Stimulated activated CD4-positive, alpha-beta T cell treated with anti-CD3 and anti-CD28 coated beads, TNF-alpha, amount 100 ng/mL, for 4 hours (primary cell): Measurements from ENCODE around the gene DGAT2L6.

Experiments
- DNase-seq, 3 experiments: peaks; one replicate each; pipeline ENCODE4 v3.0.0-alpha.2; 2020; ENCODE audit warnings: low read depth in 3 of 3

Gene DGAT2L6, protein sequence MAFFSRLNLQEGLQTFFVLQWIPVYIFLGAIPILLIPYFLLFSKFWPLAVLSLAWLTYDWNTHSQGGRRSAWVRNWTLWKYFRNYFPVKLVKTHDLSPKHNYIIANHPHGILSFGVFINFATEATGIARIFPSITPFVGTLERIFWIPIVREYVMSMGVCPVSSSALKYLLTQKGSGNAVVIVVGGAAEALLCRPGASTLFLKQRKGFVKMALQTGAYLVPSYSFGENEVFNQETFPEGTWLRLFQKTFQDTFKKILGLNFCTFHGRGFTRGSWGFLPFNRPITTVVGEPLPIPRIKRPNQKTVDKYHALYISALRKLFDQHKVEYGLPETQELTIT

DNA sequence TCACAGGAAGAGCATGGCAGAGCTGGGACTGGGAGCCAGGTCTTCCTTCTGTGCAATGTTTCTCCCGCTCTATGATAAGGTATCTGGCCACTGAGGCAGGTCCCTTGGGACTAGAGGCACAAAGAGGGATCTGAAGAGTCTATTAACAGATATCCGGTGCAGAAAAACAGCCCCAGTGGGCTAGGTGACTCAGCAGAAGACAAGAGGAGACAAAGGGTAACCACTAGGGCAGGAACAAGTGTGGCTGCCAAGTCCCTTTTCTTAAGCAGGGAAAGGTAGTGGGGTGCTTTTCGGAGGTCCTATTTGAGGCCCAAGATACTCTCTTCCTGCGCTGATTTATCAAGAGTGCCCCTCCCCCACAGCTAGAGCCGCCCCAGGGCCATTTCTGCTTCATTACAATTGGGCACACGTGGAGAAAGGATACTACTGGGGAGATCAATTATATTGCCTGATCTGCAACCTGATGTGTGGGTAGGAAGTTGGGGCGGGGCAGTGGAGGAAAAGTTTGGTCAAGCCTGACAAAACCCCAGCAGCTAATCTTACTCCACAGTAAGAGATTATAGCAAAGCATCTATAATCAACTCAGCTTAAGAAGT, at the start of gene DGAT2L6:
TSS of gene DGAT2L6 (plus strand) at position 546 of the 596 bp plus-strand sequence. CDS start 100 bp downstream, outside the sequence.
- DNase-seq = no peak

DNA sequence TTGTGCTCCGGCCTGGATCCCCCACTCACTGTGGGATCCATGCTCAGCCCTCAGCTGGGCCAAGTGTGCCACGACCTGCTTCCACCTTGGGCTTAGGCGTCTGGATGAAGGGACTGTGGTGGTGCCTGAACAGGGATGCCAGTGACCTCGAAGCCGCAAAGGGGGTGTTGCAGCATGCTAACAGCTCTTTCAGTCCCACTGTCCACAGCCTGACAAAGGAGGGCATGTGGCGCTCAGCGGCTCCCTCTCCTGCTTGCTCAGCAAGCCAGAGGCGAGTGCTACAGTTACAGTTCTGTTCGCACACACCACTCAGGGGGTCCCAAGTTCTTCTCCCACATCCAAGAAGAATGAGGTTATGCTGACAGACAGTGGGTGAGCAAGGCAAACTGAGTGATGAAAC, 49.2 kb upstream of the DGAT2L6 start:
- DNase-seq = no peak

DNA sequence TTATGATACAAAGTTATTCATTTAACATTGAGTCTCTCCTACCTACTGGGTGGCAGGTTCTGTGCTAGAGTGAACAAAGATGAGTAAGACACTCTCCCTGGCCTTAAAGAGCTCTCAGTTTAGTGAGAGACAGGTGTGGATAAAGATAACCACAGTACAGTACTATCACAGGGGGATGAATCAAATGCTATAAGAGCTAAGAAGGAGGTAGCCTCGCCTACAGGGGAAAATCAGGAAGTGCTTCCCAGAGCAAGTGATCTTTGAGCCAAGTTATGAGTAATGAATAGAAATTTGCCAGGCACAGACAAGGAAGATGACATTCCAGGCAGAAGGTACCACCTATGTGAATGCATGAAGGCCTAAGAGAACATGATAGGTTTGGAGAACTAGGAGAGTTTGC, 47.5 kb upstream of the DGAT2L6 start:
- no peak for DNase-seq

DNA sequence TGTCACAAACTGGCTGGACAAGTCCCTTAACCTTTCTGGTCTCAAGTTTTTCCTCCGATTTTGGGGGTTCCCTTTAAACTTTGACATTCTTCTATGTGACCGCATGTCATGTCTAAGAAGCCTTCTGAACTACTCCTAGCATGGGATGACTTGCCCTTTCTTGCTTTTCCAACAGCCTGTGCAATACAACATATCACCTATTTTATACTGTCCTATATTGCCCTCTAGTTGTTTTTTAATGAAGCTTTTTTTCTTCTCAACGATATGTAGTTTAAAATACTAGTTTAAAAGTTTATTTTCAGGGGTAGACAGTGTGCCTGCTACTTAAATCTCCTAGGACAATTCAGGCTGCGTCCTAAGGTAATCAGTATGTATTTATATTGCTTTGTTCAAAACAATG, 45.1 kb upstream of the DGAT2L6 start:
- DNase-seq = no peak

DNA sequence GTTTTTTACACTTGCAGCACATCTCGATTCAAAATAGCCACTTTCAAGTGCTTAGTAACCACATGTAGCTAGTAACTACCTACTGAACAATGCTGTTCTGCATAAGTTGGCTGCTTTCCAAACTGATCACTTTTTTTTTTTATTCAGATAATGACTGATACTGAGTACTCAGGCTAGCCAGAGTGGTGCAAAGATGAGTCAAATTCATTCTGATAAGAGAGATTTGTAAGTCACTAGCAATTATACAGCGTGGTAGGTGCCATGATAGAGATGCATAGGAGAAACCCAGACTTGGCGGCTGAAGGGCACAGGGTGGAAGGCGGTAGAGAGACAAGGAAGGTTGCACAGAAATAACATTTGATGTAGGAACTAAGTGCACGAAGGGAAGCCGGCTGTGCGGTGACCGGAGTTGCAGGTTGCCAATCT, 44.4 kb upstream of the DGAT2L6 start:
- DNase-seq = no peak

DNA sequence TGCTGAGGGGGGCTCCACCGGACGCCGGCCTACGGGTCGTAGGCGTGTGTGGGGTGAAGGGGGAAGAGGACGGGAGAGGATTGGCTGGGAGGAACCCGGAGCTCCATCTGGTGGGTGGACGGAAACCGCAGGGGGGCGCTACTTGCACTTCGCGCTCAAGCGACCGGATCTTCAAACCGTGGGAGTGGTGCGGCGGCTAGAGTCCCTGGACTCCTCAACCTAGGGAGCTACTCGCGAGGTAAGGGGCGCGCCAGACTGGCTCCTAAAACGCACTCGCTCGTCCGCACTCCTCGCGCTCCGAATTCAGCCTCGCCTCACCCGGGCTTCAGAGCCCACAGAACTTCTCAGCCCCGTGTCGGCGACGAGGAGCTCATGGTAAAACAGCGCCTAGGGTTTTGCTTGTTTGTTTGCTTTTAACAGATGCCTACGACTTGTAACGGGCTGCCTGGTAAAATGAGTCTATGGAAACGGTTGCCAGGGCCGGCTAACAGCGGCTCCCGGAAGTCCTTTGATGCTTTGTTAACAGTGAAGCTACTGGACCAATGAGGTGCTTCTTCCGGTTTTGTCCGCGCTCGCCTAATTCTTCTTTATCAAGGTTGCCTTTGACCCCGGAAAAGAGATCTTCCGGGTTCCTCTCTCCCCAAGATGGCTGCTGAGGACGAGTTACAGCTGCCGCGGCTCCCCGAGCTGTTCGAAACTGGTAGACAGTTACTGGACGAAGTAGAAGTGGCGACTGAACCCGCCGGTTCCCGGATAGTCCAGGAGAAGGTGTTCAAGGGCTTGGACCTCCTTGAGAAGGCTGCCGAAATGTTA, 43.8 kb upstream of the DGAT2L6 start, which contains the start of gene IGBP1:
TSS of gene IGBP1 (plus strand) at position 145 of the 813 bp plus-strand sequence. CDS start at position 646, 501 bp downstream.
- peak; percentile 33 to 57 (median 45) for DNase-seq

DNA sequence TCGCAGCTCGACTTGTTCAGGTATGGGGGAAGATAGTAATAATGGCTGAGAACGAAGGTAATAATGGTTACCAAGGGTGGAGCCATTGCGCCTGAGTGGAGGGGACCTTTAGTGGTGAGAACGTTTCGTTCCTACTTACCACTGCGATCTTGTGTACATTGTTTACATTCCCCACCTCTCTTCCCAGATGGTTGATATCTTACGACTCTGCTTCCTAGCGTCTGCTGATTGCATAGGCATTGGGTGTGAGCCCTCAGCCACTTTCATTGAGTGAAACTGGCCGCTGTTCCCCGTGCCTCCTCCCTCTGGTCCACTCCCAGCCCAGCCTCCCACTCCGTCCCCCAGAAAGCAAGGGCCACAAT, 43.2 kb upstream of the DGAT2L6 start:
- no peak for DNase-seq

DNA sequence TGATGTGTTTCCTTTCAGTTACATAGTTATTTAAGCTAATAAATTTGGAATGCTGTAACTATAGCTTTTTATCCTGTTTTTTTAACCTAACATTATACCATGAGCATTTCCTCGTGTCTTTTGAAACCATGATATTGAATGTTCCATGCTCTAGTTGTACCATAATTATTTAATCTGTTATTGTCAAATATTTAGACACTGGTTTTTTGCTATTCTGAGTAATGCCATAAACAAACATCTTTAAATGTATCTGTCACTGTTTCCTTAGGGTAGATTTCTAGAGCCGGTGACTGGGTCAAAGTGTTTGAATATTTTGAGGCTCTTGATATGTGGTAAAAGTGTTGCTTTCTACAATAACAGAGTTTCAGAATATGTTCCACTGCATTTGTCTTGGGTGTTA, 38.7 kb upstream of the DGAT2L6 start:
- DNase-seq = no peak

DNA sequence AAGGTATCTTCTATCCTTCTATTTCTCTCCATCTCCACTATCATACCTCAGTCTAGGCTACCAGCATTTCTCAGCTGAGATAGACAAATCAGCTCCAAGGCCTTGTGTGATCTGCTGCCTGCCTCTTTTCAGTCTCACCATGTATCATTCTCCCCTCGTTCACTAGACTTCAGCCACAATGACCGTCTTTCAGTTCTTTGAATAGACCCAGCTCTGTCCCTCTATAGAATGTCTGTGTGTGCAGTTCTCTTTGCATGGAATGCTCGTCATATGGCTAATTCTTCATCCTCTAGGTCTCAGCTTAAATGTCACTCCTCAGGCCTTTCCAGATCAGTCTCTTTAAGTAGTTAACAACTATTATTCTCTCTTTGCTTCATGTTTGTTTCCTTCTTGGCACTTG, 37.5 kb upstream of the DGAT2L6 start:
- DNase-seq = no peak

DNA sequence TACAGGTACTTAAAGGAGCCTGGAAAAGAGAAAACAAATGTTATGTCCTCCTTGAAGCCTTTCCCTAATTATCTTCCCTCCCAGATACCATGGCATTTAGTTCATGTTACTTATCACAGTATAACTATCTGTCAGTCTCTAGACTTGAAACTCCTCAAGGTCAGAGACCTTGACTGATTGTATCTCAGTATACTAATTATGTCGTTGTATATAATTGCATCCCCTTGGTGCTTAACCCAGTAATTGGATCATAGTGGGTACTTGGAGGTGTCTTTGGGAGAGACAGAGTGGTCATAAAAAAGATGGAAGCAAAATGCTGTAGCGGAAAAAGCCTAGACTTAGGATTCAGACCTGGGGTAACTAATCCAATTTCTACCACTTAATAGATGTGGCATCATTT, 35.9 kb upstream of the DGAT2L6 start:
- no peak for DNase-seq

DNA sequence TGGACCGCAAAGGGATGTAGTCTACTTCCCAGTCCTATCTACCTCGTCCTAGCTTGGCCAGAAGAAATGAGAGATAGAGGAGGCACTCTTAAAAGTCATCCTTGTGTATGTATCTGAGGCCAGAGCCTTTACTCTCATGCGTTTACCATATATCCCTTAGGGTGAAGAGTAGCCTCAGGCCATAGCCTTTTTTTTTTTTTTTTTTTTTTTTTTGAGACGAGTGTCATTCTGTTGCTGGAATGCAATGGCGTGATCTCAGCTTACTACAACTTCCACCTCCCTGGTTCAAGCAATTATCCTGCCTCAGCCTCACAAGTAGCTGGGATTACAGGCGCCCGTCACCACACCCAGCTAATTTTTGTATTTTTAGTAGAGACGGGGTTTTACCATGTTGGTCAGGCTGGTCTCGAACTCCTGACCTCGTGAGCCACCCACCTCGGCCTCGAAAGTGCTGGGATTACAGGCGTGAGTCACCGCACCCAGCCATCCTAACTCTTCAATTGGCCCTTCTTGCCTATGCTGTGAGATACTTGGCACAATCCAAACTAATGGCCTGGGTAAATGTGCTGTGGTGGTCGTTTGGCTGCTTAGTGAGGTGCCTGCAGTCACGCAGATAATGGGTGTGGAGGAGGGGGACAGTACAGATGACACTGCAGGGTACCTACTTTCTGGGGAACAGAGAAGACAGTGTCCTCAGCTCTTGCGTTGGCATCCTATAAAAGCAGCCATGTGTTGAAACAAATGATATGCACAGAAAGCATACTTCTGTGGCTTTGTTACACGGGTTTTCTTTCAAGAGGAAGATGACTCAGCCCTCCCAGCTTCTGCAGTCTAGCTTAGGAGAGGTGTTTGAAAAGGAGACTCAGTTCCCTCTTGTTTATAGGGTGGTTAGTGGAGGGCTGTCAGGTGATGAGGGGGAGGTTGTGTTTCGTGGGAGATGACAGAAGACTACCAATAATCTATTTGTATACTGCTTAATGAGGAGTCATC, 10.4 kb upstream of the DGAT2L6 start:
- no peak for DNase-seq

DNA sequence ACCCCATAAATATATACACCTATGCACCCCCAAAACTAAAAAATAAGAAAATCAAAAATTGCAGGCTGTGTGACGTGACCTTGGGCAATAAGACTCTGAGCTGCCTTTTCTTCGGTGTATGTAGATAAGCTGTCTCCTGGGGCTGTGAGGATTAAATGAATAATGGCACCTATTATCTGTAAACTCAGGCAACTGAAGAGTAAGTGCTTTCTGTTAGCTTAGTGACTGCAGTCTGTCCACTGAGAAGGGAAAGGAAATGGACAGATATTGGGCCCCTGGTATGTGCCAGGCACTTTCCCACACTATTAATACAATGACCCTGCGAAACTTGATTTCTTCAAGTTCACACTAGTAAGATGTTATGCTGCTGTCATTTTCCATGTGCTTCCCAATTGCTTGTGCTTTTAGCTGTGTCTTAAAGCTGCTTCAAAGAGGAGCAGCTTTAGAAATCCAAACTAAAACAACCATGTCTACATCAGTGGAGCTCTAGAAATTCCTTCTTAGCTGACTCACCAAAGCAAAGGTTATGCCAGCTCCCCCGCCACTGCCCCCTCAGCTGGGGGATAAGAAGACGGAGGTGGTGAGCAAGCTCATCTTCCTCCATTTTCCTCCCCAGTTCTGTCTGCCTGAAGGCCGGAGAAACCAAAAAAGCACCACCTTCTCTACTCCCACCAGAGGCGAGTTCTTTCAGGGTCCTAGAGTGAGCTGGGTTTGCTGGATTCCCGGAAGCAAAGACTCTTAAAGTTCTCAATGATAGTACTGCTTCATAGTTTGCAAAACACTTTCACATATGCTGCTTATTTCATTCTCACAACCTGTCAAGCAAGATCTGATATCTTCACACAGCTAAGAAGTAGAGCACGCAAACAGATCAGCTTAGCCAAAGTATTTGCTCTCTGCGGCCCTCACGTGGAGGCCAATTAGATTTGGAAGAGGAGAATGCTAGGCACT, 8.8 kb upstream of the DGAT2L6 start:
- DNase-seq = no peak

DNA sequence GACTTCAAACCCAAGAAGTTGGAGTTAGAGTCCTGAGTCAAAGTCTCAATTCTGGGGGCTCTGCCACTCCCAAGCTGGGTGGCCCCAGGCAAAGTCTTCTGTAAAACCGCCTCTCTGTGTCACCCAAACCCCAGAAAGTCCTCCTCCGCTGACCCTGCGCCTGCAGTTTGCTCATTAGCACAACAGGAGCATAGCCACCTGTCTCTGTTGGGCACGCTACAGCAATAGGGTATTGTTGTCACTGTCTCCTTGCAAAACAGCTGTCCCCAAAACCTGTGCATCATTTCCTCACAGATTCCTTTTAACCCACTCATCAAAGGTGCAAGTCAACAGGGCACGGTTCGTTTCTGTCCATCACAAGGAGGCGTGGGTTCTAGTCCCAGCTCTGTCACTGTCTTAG, 8.0 kb upstream of the DGAT2L6 start:
- no peak for DNase-seq

DNA sequence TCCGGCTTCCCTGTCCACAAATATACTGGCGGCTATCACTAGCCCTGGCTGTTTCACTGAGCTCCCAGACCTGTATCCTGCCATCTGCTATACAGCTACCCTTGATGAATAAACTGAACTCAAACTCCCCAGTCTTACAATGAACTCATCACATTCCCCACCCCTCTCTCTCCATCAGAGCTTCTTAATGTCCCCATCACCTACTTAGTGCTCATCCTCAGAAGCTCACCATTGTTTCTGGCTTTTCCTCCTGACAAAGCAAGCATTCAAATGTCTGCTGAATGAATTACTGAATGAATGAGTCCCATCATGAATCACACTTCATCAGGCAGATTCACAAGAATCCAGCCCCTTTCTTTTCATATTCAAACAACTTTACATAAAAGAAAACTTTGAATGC, 5.7 kb upstream of the DGAT2L6 start:
- no peak for DNase-seq

DNA sequence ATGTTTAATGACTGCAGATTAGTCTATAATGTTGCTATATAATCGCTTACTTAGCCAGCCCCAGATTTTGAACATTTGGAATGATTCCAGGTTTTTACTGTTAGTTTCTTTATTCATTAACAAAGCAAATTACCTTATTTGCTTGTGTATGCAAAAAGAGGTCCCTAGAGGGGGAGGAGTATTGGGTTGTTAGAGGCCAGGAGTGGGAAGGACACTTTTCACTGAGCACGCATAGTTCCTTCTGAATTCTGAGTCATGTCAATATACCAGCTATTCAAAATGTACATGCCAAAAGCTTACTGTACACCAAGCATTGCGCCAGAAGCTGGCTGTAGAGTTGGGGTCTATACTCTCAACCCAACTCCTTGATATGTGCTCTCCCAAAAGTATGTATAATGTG, 5.1 kb upstream of the DGAT2L6 start:
- DNase-seq = no peak

DNA sequence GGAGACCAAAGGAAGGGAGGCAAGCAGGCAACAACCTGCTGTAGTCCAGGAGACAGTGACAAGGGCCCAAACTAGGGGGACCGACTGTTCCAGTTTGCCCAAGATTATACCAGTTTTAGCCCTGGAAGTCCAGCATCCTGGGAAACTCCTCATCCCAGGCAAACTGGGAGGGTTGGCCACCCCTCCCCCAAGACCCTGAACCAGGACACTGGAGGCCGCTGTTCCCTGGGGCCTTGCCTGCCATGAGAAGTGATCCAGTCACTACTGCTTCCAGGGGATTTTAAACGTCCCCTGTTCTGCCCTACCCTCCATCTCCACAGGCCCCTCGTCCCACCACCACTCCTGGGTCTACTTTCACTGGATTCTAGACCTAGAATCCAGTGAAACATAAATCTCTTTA, 4.3 kb upstream of the DGAT2L6 start:
- DNase-seq = no peak

DNA sequence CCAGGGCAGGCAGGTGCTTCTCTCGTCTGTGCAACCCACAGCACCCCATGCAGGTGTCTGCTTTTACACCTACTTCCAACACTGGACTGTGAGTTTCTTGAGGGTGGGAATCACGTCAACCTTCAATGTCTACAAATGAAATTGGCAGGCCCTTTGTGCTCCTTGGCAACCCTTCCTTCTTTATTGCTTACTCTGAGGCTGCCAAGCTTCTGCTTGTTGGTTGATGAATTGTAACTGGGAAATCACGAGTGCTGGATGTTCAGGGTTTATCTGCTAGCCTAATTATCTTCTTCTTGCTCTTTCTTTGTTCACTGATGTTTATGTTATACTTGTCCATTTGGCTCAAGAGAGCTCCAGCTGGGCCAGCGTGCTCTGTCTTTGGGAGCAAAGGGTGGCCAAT, 2.5 kb upstream of the DGAT2L6 start:
- DNase-seq = no peak

DNA sequence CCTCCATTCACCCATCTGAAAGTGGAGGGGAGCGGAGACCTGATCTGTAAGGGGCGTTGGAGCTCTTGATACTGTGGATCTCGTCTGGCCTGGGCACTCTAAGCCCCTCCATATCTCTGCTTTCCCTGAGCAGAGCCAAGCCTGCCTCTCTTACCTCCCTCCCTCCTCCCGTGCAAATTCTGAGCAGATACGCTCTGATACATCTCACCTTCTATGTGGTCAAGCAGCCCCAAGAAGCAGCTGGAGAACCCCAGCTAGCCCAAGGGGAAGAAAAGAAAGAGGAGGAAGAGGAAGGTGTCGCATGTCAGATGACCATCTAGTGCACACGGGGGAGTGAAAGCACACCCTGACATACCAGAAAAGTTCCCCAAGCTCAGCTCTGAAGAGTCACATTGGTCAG, 1.9 kb upstream of the DGAT2L6 start:
- no peak for DNase-seq

DNA sequence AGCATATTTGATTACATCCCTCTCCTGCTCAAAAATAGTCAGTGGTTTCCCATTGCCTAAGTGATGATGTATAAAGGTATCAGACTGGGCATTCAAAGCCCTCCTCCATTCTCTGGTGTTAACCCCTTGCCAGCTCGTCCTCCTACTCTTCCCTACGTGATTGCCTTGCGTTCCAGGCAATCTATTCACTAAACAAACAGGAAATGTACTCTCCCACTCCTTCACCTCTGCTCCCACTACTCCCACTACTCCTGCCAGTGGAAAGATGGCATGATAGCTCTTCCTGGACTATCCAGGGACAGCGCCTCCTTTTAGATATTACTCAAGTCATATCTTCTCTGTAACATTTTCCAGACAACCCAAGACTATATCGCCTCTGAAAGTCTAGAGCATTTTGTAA, 5.8 kb downstream of the DGAT2L6 start:
- DNase-seq = no peak

DNA sequence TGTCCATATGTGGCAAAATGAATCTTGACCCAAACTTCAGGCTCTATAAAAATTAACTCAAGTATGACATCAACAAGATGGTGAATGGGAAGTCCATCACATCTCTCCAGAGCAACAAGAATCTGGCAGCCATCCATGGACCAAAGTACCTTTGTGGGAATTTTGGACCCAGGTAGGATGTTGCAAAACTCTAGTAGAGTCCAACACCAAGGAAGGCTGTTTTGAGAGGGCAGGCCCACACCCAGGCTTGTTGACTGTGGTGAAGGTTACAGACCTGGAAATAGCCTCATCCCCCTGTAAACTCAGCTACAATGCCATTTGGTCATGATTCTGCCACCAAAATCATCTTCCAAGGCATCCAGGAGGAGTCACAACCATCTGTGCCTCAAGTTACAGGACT, 12.9 kb downstream of the DGAT2L6 start:
- DNase-seq = no peak
